Femur (tissue), 1 donor: ENCODE data around the gene DDX56.

Experiments used
- DNase-seq: peaks from one replicate; pipeline ENCODE4 v3.0.0-alpha.2; 2017

Gene DDX56

GRCh38 chr7:44534087-44534486 lies 39.6 kb downstream of the DDX56 start:
- DNase-seq = no peak

DNA sequence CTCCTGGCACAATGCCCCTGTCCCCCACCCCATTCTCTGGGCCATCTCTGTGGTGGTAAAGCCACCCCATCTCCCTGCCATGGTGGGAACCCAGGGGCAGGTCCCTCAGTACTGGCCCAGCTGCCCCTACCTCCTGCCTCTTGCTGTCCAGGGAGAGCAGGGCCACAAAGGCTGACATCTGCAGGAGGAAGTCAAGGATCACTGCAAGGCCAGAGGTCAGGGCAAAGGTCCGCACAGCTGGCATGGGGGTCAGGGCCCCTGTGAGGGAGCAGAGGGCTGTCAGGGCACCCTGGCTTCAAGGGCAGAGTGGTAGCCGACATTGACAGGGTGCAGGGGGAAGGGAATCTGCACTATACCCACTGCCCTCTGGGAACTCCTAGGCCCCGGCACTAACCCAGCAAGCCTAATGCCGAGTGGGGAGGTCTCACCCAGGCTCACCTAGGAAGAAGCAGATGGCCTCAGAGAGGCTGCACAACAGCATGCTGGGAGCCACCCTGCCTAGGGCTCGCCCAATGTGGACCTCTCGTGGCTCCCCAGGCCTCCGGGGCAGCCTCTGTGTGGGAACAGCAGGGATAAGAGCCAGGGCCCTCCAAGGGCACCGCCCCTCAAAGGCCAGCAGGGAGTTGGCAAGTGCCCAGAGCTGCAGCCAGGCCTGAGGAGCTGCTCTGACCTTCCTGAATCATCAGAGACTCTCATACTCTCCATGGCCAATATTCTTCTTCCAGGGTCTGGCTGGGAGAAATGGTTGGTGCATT lies 40.2 kb downstream of the DDX56 start:
- DNase-seq = no peak

DNA sequence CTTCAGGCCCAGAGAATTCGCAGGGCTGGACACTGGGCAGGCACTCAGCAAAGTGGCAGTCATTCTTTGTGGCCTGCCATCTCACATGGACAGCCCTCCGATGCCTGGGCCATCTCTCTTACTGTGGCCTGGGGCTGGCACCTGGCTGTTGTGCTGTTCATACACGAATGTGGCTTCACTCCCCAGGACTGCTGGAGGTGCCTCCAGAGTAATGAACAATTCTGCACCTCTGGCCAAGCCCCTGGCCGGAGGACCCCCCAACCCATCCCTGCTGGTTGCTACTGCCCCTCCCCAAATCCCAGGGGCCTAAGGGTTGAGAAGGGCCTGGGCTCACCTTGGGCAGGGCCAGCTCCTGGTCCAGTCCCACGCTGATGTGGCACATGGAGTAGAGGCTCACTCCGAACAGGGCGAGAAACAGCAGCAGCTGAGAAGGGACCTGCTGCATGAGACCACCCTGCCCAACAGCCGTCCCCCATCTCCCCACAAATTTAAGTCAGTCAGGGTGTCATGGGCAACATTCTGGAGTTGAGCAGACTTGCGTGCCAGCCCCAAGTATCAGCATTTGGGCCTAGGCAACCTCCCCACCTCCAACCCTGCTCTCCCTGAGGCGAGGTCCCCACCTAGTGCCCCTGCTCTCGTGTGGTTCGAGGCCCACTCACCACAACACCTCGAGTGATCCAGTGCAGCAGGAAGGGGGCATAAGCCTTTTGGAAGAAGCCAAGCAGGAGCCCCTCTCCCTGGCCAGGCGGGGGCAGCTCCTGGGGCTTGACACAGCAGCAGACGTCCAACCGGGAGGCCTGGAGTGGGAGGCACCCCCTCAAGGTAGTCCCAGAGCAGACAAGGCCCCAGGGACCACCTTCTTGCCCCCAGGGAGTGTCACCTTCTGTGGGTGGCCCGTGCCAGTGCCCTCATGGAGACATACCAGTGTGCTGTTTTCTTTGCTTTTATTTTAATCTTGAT lies 42.0 kb downstream of the DDX56 start:
- DNase-seq = no peak

- no peak for DNase-seq
Observed at GRCh38 chr7:44530990-44531389, 42.7 kb downstream of the DDX56 start.

DNA sequence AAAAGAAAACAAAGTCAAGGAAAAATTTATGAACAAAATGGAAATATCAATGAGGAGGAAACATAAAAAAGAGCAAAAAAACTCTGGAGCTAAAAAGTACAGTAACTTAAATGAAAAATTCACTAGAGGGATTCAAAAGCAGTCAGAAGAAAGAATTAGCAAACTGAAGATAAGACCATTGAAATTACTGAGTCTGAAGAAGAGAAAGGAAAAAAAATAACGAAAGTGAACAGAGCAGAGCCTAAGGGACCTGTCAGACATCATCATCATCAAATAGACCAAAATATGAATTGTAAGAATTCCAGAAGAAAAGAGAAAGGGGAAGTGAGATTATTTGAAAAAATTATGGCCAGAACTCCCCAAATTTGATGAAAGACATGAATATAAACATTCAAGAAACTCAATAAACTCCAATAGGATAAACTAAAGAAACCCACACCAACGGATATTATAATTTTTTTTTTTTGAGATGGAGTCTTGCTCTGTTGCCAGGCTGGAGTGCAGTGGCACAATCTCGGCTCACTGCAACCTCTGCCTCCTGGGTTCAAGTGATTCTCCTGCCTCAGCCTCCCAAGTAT lies 48.8 kb downstream of the DDX56 start:
- no peak for DNase-seq

GRCh38 chr7:44522315-44522714 lies 51.4 kb downstream of the DDX56 start:
- DNase-seq = no peak

DNA sequence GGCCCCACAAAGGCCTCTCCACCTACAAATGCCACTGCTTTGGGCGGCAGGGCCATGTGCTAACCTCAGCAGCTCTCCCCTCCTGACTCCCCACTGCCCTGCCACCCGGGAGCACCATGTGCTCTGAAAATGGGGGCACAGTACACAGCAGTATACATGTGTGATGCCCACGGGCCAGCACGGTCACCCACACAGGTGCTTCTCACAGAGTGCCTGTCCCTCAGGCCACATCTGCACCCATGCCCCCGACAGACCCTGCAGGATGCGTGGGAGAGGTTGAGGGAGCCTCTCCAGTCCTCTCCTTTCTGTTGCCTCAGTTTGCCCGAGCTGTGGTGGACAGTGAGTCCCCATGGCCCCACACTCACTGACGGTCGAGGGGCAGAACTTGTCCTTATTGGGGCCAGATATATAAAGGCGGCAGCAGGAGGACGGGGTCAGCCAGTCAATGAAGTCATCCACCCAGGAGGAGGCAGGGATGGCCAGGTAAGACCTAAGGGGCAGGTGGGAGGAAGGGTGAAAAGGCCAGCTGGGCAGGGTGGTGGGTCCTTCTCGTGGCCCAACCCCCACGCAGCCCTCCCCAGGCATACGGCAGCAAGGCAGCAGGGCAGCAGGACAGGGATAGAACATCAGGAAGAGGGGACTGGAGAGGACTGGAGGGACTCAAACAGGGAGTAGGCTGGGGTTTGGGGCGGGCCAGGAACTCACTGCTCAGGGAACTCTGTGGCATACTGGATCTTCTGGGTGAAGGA lies 52.2 kb downstream of the DDX56 start:
- DNase-seq = no peak

DNA sequence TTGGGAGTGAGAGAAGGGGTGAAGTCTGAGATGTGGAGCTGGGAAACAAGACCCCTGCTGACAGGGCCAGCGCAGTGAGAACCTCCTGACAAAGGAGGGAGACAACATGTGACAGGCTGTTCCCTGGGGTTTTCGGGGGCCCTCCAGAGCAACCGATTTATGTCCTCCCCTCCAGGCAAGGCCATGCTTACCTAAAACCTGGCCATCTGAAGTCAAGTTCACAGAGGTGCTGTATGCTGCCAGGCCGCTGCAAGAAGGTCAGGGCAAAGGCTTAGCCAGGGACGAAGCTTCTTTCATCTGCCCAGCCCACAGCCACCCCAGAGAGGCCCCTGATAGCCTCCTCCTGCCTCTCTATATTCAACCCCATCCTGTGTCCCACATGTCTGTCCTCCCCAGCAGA lies 53.1 kb downstream of the DDX56 start:
- DNase-seq = no peak

DNA sequence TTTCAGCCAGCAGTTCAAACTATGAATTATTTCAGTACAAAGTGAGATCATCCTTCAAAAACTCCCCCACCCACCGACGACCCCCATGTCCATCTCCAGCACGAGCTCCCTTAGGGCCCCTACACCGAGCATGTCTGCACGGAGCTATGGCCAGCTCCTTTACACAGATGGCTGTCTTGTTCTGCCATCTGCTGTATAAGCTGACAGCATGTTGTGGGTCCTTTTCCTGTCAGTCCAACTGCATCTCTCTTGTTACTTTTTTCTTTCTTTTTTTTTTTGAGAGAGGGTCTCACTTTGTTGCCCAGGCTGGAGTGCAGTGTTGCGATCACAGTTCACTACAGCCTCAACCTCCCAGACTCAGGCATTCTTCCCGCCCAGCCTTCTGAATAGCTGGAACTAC lies 54.2 kb downstream of the DDX56 start:
- no peak for DNase-seq

DNA sequence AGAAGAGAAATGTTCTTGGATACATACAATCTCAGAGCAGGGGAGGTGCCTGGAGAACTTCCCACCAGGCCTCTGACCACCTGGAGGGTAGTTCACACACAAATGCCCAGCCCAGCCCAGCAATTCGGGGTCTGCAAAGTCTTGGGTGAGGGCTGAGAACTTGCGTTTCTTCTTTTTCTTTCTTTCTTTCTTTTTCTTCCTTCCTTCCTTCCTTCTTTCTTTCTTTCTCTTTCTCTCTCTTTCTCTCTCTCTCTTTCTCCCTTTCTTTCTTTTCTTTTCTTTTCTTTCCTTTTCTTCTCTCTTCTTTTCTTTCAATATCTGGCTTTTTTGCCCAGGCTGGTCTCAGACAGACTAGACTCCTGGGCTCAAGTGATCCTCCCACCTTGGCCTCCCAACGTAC lies 54.9 kb downstream of the DDX56 start:
- DNase-seq = no peak

DNA sequence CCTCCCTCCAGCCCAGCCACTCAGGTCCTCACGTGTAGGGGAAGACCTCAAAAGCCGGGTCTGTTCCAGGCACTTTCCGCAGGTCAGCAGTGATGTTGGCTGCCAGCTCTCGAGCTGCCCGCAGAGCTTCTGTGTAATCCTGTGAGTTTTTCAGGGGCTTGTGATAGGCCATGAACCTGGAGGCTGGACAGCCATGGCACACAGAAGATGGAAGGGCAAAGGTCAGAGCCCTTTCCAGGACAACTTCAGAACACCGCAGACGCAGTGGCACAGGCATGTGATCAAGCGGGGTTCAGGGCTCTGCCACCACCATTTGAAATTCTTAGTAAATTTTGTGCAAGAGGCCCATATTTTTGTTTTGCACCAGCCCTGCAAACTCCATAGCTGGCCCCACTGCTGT lies 56.5 kb downstream of the DDX56 start:
- no peak for DNase-seq
